ENCODE measurements around the gene ZDHHC24.
"Not testable (repeated sequence)": the region's sequence is repeated elsewhere in the genome, so short reads cannot be mapped to it uniquely, and the experiment has no call there.

Gene ZDHHC24

DNA sequence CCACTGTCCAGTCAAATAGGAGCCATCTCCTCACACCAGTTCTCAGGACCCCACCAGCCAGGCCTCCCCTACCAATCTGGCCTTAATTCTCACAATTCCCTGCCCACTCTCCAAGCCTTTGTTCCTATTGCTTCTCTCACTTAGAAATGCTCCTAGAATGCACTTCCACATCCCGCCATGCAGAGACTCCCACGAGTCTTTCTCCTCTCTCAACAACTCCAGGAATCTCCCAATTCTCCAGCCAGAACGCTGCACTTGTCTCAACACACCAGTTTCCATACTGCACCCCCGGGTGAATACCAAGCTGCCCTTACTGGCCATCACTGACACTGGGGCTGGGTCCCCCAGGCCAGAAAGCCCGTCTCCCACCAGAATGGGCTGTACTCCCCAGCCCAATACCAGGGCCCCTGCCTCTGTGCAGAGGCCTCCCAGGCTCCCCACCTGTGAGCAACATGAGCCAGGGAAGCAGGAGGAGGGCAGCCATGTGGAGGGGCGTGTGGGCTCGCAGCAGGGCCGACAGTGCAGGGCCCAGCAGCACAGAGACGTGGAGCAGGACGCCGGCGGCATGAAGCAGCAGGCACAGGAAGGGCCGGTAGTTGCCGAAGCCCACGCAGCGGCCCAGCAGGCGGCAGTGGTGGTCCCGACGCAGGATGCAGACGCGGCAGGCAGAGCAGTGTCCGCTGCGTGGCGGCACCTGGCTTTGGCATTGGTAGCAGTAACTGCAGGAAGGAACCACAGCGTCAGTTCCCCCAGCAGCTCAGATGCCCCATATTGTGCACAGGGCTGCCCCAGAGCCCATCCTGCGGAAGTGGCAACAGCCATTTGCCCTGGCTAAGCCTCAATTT lies 2.4 kb downstream of the ZDHHC24 start:
- TF ChIP-seq, protein P1, sequence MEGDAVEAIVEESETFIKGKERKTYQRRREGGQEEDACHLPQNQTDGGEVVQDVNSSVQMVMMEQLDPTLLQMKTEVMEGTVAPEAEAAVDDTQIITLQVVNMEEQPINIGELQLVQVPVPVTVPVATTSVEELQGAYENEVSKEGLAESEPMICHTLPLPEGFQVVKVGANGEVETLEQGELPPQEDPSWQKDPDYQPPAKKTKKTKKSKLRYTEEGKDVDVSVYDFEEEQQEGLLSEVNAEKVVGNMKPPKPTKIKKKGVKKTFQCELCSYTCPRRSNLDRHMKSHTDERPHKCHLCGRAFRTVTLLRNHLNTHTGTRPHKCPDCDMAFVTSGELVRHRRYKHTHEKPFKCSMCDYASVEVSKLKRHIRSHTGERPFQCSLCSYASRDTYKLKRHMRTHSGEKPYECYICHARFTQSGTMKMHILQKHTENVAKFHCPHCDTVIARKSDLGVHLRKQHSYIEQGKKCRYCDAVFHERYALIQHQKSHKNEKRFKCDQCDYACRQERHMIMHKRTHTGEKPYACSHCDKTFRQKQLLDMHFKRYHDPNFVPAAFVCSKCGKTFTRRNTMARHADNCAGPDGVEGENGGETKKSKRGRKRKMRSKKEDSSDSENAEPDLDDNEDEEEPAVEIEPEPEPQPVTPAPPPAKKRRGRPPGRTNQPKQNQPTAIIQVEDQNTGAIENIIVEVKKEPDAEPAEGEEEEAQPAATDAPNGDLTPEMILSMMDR (IDR thresholded peaks at IDR 0.05; ENCODE audit: low read length) = no peak
- no peak for TF ChIP-seq EZH2phosphoT487 (IDR thresholded peaks at IDR 0.05; ENCODE audit: low read length)
- no peak for TF ChIP-seq EZH2 (optimal IDR thresholded peaks at IDR 0.05; ENCODE audit: low read depth, low read length)
- Histone ChIP-seq H3K9me3 (replicated peaks; ENCODE audit: insufficient read depth, low read length) (no peaks in the 10 kb centered on the region), H3K9ac (ENCODE audit: low read length) (no peak overlapping the region), H3K9me2 (replicated peaks; ENCODE audit: insufficient read depth, low read length) (no peaks in the 10 kb centered on the region), H3F3A (ENCODE audit: insufficient read depth, low read length) (peaks cover 3% of the 10 kb centered on the region; the same call in 1 of the 2 replicates), H3K4me3 (ENCODE audit: low read length) (no peak overlapping the region), H4K20me1 (ENCODE audit: insufficient read depth, low read length) (no peaks in the 10 kb centered on the region), H3K4me2 (ENCODE audit: low read depth, low read length) (no peak overlapping the region), H3K4me1 (ENCODE audit: low read length) (peaks cover 7% of the 10 kb centered on the region; the same call in 1 of the 2 replicates), H3K79me2 (ENCODE audit: low read length) (peaks cover 5% of the 10 kb centered on the region; the same call in 1 of the 2 replicates), H3K36me3 (replicated peaks; ENCODE audit: insufficient read depth, low read length) (no peaks in the 10 kb centered on the region), H2AFZ (ENCODE audit: low read length) (no peak overlapping the region), H3K27me3 (replicated peaks; ENCODE audit: insufficient read depth, low read length) (peaks cover 19% of the 10 kb centered on the region; the same call in 1 of the 2 replicates), H3K27ac (ENCODE audit: low read length) (no peak overlapping the region)
- no peak for DNase-seq

DNA sequence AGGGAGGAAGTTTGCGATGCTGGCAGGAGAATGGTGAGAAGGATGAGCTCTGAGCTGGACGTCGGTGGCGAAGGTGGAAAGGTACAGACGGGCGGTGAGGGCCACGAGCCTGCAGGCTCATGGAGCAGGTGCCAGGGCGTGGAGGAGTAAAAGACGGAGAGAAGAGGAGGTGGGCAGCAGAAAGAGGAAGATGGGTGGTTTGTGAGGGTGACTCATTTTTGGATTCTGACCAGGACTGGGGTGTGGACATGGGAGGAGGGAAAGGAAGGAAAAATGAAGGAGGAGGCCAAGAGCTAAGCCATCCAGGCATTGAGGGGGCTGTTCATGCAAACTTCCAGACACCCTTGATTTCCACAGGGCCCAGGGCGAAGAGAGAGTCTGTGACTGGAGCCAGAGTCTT lies 3.5 kb downstream of the ZDHHC24 start:
- H3K9me3 ChIP-seq (replicated peaks; ENCODE audit: insufficient read depth, low read length) = no peaks in the 10 kb centered on the region
- H3K4me1 ChIP-seq (ENCODE audit: low read length) = peaks cover 7% of the 10 kb centered on the region; the same call in 1 of the 2 replicates
- no peaks in the 10 kb centered on the region for H3K36me3 ChIP-seq (replicated peaks; ENCODE audit: insufficient read depth, low read length)
- H3K9ac ChIP-seq (ENCODE audit: low read length) = no peak overlapping the region
- no peak overlapping the region for H3K27ac ChIP-seq (ENCODE audit: low read length)
- DNase-seq = no peak
- H3K9me2 ChIP-seq (replicated peaks; ENCODE audit: insufficient read depth, low read length) = no peaks in the 10 kb centered on the region
- TF ChIP-seq, protein P1 (IDR thresholded peaks at IDR 0.05; ENCODE audit: low read length) = no peak
- TF ChIP-seq EZH2 (optimal IDR thresholded peaks at IDR 0.05; ENCODE audit: low read depth, low read length) = no peak
- TF ChIP-seq EZH2phosphoT487 (IDR thresholded peaks at IDR 0.05; ENCODE audit: low read length) = no peak
- H3K79me2 ChIP-seq (ENCODE audit: low read length) = peaks cover 5% of the 10 kb centered on the region; the same call in 1 of the 2 replicates
- peaks cover 3% of the 10 kb centered on the region; the same call in 1 of the 2 replicates for H3F3A ChIP-seq (ENCODE audit: insufficient read depth, low read length)
- H3K4me3 ChIP-seq (ENCODE audit: low read length) = no peak overlapping the region
- no peak overlapping the region for H2AFZ ChIP-seq (ENCODE audit: low read length)
- H4K20me1 ChIP-seq (ENCODE audit: insufficient read depth, low read length) = no peaks in the 10 kb centered on the region
- H3K4me2 ChIP-seq (ENCODE audit: low read depth, low read length) = no peak overlapping the region
- peaks cover 11% of the 10 kb centered on the region; the same call in 1 of the 2 replicates for H3K27me3 ChIP-seq (replicated peaks; ENCODE audit: insufficient read depth, low read length)

DNA sequence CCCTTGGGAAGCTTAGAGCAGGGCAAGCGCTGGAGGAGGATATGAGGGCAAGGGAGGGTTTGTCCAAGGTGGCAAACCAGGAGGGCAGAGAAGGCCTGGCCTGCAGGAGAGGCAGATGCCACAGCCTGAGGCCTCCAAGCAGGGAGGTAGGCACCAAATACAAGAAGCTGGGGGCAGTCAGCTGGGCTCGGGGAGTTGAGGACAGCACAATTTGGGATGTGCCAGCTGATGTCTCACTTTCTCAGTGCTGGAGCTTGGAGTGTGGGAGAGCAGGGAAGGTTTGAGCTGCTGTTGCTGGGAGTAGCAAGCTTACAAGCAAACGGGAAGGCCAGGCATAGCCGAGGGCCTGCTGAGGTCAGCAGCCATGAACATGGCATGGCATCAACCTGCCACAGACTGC lies 4.0 kb downstream of the ZDHHC24 start:
- Histone ChIP-seq H3K4me2 (ENCODE audit: low read depth, low read length) (no peak overlapping the region), H3F3A (ENCODE audit: insufficient read depth, low read length) (peaks cover 3% of the 10 kb centered on the region; the same call in 1 of the 2 replicates), H3K9ac (ENCODE audit: low read length) (no peak overlapping the region), H4K20me1 (ENCODE audit: insufficient read depth, low read length) (no peaks in the 10 kb centered on the region), H3K4me3 (ENCODE audit: low read length) (no peak overlapping the region), H3K9me2 (replicated peaks; ENCODE audit: insufficient read depth, low read length) (no peaks in the 10 kb centered on the region), H3K27ac (ENCODE audit: low read length) (no peak overlapping the region), H3K36me3 (replicated peaks; ENCODE audit: insufficient read depth, low read length) (no peaks in the 10 kb centered on the region), H2AFZ (ENCODE audit: low read length) (no peak overlapping the region), H3K4me1 (ENCODE audit: low read length) (peaks cover 7% of the 10 kb centered on the region; the same call in 1 of the 2 replicates), H3K9me3 (replicated peaks; ENCODE audit: insufficient read depth, low read length) (no peaks in the 10 kb centered on the region), H3K79me2 (ENCODE audit: low read length) (peaks cover 5% of the 10 kb centered on the region; the same call in 1 of the 2 replicates), H3K27me3 (replicated peaks; ENCODE audit: insufficient read depth, low read length) (peaks cover 6% of the 10 kb centered on the region; the same call in 1 of the 2 replicates)
- DNase-seq = no peak
- no peak for TF ChIP-seq EZH2 (optimal IDR thresholded peaks at IDR 0.05; ENCODE audit: low read depth, low read length)
- no peak for TF ChIP-seq EZH2phosphoT487 (IDR thresholded peaks at IDR 0.05; ENCODE audit: low read length)
- TF ChIP-seq, protein P1 (IDR thresholded peaks at IDR 0.05; ENCODE audit: low read length) = no peak

DNA sequence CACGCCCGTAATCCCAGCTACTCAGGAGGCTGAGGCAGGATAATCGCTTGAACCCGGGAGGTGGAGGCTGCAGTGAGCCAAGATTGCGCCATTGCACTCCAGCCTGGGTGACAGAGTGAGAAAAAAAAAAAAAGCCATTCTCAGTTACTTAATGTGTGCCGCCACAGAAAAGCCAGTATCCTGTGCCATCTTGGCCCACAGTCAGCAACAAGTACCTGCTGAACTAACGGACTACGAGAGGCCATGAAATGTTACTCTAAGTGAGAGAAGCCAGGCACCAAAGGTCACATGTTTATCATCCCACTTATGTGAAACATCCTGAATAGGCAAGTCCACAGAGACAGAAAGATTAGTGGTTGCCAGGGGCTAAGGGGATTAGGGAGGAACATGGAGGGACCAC lies 5.2 kb downstream of the ZDHHC24 start:
- H3K4me2 ChIP-seq (ENCODE audit: low read depth, low read length); H3K9ac ChIP-seq (ENCODE audit: low read length); DNase-seq; H2AFZ ChIP-seq (ENCODE audit: low read length); H3K9me3 ChIP-seq (replicated peaks; ENCODE audit: insufficient read depth, low read length); H3K4me1 ChIP-seq (ENCODE audit: low read length); H3K27ac ChIP-seq (ENCODE audit: low read length); H3K79me2 ChIP-seq (ENCODE audit: low read length); H3F3A ChIP-seq (ENCODE audit: insufficient read depth, low read length); H3K4me3 ChIP-seq (ENCODE audit: low read length); H4K20me1 ChIP-seq (ENCODE audit: insufficient read depth, low read length); H3K36me3 ChIP-seq (replicated peaks; ENCODE audit: insufficient read depth, low read length); H3K27me3 ChIP-seq (replicated peaks; ENCODE audit: insufficient read depth, low read length); H3K9me2 ChIP-seq (replicated peaks; ENCODE audit: insufficient read depth, low read length): not testable (repeated sequence)
